Loucy (cell line): Measurements from ENCODE around the gene RPL41.

ENCODE experiments used
- H2AFZ ChIP-seq: fragments of 200-600 bp; sonication (generic); 2 replicates; pipeline ENCODE4 v1.6.0; 2016; ENCODE audit warnings: antibody characterized with exemption, mild to moderate bottlenecking, low read length, moderate library complexity
- H3F3A ChIP-seq: fragments of 200-600 bp; 2 replicates; pipeline ENCODE4 v1.6.0; 2016; ENCODE audit warnings: antibody characterized with exemption, low read depth, mild to moderate bottlenecking
- H3K27me3 ChIP-seq: fragments of 200-600 bp; sonication (generic); 2 replicates; pipeline ENCODE4 v1.6.1; 2014; ENCODE audit warnings: low read length, mild to moderate bottlenecking; ENCODE audit not compliant: insufficient read depth, poor library complexity, severe bottlenecking
- H3K36me3 ChIP-seq: fragments of 200-600 bp; sonication (generic); 2 replicates; pipeline ENCODE4 v1.6.1; 2016; ENCODE audit warnings: low read length; ENCODE audit not compliant: insufficient read depth
- H3K4me1 ChIP-seq: fragments of 200-600 bp; sonication (generic); 2 replicates; pipeline ENCODE4 v1.5.1; 2014; ENCODE audit warnings: low read length, mild to moderate bottlenecking; ENCODE audit not compliant: insufficient read depth, poor library complexity, severe bottlenecking
- H3K4me2 ChIP-seq: fragments of 200-600 bp; sonication (generic); 2 replicates; pipeline ENCODE4 v1.6.0; 2014; ENCODE audit warnings: antibody characterized with exemption, low read length, low read depth, mild to moderate bottlenecking; ENCODE audit not compliant: poor library complexity, severe bottlenecking
- H3K4me3 ChIP-seq: fragments of 200-600 bp; sonication (generic); 2 replicates; pipeline ENCODE4 v1.5.1; 2014; ENCODE audit warnings: low read length, mild to moderate bottlenecking, mixed read lengths; ENCODE audit not compliant: poor library complexity, severe bottlenecking
- H3K79me2 ChIP-seq: fragments of 200-600 bp; sonication (generic); 2 replicates; pipeline ENCODE4 v1.6.1; 2014; ENCODE audit warnings: low read length; ENCODE audit not compliant: insufficient read depth
- H3K9ac ChIP-seq: fragments of 200-600 bp; sonication (generic); 2 replicates; pipeline ENCODE4 v1.6.0; 2014; ENCODE audit warnings: mild to moderate bottlenecking, low read depth, low read length, moderate library complexity; ENCODE audit not compliant: poor library complexity, severe bottlenecking
- H3K9me2 ChIP-seq: fragments of 200-600 bp; sonication (generic); replicated peaks from 2 replicates; pipeline ENCODE4 v1.6.1; 2016; ENCODE audit warnings: low read depth, low read length, mixed read lengths
- H3K9me3 ChIP-seq: fragments of 200-600 bp; sonication (generic); 2 replicates; pipeline ENCODE4 v1.6.1; 2014; ENCODE audit warnings: mild to moderate bottlenecking, antibody characterized with exemption, low read length, low read depth; ENCODE audit not compliant: insufficient read depth
- H4K20me1 ChIP-seq: fragments of 200-600 bp; sonication (generic); 2 replicates; pipeline ENCODE4 v1.6.0; 2014; ENCODE audit warnings: antibody characterized with exemption, low read length, mild to moderate bottlenecking; ENCODE audit not compliant: insufficient read depth, poor library complexity, severe bottlenecking
- EZH2phosphoT487 ChIP-seq: fragments of 200-600 bp; IDR thresholded peaks from 2 replicates; pipeline ENCODE4 v1.6.1; 2018; ENCODE audit warnings: antibody characterized with exemption, mild to moderate bottlenecking, moderate library complexity, borderline replicate concordance
- TF ChIP-seq, protein P1 (sequence below): fragments of 200-600 bp; sonication (generic); conservative IDR thresholded peaks from 2 replicates; pipeline ENCODE4 v1.5.1; 2014; ENCODE audit warnings: mild to moderate bottlenecking, antibody characterized with exemption, low read length

RPL41 gene

DNA sequence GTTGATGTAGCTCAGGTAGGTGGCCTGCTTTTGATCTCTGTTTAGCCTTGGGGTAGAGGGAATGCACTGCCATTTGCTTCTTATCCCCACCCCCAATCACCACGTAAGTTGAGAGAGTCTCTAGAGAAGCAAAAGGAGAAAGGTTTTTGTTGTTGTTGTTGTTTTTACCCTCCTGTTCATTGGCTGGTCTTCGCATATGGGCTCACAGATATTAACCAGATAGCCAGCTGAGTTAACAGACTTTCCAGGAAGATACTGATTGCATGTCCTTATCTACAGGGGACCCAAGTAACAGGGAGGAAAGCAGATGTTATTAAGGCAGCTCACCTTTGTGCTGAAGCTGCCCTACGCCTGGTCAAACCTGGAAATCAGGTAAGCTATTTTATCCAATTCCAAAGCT is 9.2 kb upstream of the RPL41 start:
- H4K20me1 ChIP-seq = peaks cover 38% of the 10 kb centered on the region

DNA sequence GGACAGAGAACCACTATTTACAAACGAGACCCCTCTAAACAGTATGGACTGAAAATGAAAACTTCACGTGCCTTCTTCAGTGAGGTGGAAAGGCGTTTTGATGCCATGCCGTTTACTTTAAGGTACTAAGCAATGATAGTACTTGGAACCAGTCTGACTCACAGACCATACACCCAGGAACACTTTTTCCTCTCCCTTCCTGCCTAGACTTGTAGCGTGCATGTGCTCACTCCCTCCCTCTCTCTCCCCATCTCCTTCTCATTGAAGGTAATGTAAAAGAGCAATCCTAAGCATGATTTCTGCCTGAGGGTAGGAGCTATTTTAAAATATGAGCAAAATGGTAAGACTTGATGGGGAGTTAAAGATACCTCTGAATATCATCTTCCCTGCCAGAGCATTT is 5.9 kb upstream of the RPL41 start:
- H3K9me3 ChIP-seq = no peaks in the 10 kb centered on the region
- peaks cover 71% of the 10 kb centered on the region; the same call in 1 of the 2 replicates for H3K36me3 ChIP-seq
- no peak overlapping the region for H3K9ac ChIP-seq
- peaks cover 14% of the 10 kb centered on the region; the same call in 1 of the 2 replicates for H3F3A ChIP-seq
- TF ChIP-seq, protein P1, sequence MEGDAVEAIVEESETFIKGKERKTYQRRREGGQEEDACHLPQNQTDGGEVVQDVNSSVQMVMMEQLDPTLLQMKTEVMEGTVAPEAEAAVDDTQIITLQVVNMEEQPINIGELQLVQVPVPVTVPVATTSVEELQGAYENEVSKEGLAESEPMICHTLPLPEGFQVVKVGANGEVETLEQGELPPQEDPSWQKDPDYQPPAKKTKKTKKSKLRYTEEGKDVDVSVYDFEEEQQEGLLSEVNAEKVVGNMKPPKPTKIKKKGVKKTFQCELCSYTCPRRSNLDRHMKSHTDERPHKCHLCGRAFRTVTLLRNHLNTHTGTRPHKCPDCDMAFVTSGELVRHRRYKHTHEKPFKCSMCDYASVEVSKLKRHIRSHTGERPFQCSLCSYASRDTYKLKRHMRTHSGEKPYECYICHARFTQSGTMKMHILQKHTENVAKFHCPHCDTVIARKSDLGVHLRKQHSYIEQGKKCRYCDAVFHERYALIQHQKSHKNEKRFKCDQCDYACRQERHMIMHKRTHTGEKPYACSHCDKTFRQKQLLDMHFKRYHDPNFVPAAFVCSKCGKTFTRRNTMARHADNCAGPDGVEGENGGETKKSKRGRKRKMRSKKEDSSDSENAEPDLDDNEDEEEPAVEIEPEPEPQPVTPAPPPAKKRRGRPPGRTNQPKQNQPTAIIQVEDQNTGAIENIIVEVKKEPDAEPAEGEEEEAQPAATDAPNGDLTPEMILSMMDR = no peak
- no peak for TF ChIP-seq EZH2phosphoT487
- H3K79me2 ChIP-seq = peaks cover 32% of the 10 kb centered on the region
- no peaks in the 10 kb centered on the region for H3K9me2 ChIP-seq
- H4K20me1 ChIP-seq = peaks cover 27% of the 10 kb centered on the region
- no peak overlapping the region for H3K4me3 ChIP-seq
- H2AFZ ChIP-seq = no peak overlapping the region
- no peak overlapping the region for H3K4me2 ChIP-seq
- H3K27me3 ChIP-seq = no peaks in the 10 kb centered on the region
- H3K4me1 ChIP-seq = peaks cover 22% of the 10 kb centered on the region

More for the DNA sequence above, 9.2 kb upstream of the RPL41 start:
- H3K4me3 ChIP-seq = peak overlapping the region; percentile 86
- H3K79me2 ChIP-seq = peaks cover 45% of the 10 kb centered on the region
- H2AFZ ChIP-seq = no peak overlapping the region
- peak overlapping the region; percentile 97 for H3K9ac ChIP-seq
- peaks cover 35% of the 10 kb centered on the region for H3K4me1 ChIP-seq
- H3K27me3 ChIP-seq = peaks cover 5% of the 10 kb centered on the region
- TF ChIP-seq EZH2phosphoT487 = no peak
- TF ChIP-seq, protein P1 = no peak
- no peaks in the 10 kb centered on the region for H3K9me2 ChIP-seq
- peaks cover 52% of the 10 kb centered on the region; the same call in 1 of the 2 replicates for H3K36me3 ChIP-seq
- H3K9me3 ChIP-seq = no peaks in the 10 kb centered on the region
- H3F3A ChIP-seq = peaks cover 4% of the 10 kb centered on the region
- H3K4me2 ChIP-seq = peak overlapping the region; percentile 99

DNA sequence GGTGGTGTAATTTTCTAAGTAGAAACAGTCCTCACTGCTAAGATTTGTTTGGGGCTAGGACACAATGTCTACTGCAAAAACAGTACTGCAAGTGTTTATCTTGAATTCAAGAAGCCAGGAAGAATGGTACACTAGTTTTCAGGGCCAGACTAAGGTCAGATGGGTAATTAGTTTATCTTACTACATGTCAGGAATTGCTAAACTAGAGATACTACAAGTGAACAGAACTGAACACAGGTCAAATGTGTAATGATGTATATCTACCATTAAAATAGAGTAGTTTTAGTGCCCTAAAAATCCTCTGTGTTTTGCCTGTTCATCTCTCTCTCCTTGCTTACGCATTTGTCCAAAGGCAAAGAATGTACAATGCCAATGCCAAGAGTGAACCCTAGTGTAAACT is 2.3 kb upstream of the RPL41 start:
- no peaks in the 10 kb centered on the region for H3K9me3 ChIP-seq
- H3K79me2 ChIP-seq = peaks cover 18% of the 10 kb centered on the region
- TF ChIP-seq, protein P1 = no peak
- H3K4me1 ChIP-seq = peaks cover 12% of the 10 kb centered on the region
- H3K36me3 ChIP-seq = peaks cover 55% of the 10 kb centered on the region
- no peaks in the 10 kb centered on the region for H3K9me2 ChIP-seq
- no peak overlapping the region for H2AFZ ChIP-seq
- peaks cover 7% of the 10 kb centered on the region for H3K27me3 ChIP-seq
- no peak overlapping the region for H3K9ac ChIP-seq
- H3K4me3 ChIP-seq = no peak overlapping the region
- H4K20me1 ChIP-seq = peaks cover 13% of the 10 kb centered on the region
- peaks cover 24% of the 10 kb centered on the region for H3F3A ChIP-seq
- no peak overlapping the region for H3K4me2 ChIP-seq
